Activated T-helper 17 cell treated with anti-CD3 and anti-CD28 coated beads, Interleukin-2, amount 50 U/mL, for 72 hours (primary cell): ENCODE results near the gene CCS. TPM values are rescaled to one million over a fixed set of nuclear protein-coding genes. Genes with fewer than 3 reads are reported as not detected.
"Not testable (repeated sequence)": the region's sequence is repeated elsewhere in the genome, so short reads cannot be mapped to it uniquely, and the experiment has no call there.

ENCODE experiments used
- ATAC-seq: fragments of 150-1000 bp; cut with Tn5 transposase; replicated peaks from 2 replicates; pipeline ENCODE4 v1.10.0; 2021; ENCODE audit warnings: mild to moderate bottlenecking, moderate library complexity
- H3K27ac Mint-ChIP-seq: one replicate; pipeline ENCODE4 v1.8.0; 2022; ENCODE audit warnings: mixed read lengths
- H3K27me3 Mint-ChIP-seq: one replicate; pipeline ENCODE4 v1.8.0; 2022; ENCODE audit warnings: mixed read lengths
- H3K36me3 Mint-ChIP-seq: one replicate; pipeline ENCODE4 v1.8.0; 2022; ENCODE audit warnings: low read depth, mild to moderate bottlenecking, mixed read lengths
- H3K4me1 Mint-ChIP-seq: one replicate; pipeline ENCODE4 v1.8.0; 2022; ENCODE audit warnings: mixed read lengths
- H3K4me3 Mint-ChIP-seq: one replicate; pipeline ENCODE4 v1.8.0; 2022; ENCODE audit warnings: mild to moderate bottlenecking, mixed read lengths
- H3K9me3 Mint-ChIP-seq: one replicate; pipeline ENCODE4 v1.8.0; 2022; ENCODE audit warnings: mixed read lengths
- total RNA-seq, 2 donors: library from RNA; stranded (reverse); gene quantifications; one replicate each; pipeline ENCODE4 v1.2.3, GENCODE V29; 2022

CCS gene
- total RNA-seq, 2 donors from 2014 or later: 27.5 to 35.1 TPM

GRCh38 chr11:66639066-66639813, 46.3 kb downstream of the CCS start:
- Mint-ChIP-seq H3K27ac (peak overlapping the region; percentile 97), H3K27me3 (no peaks in the 10 kb centered on the region), H3K36me3 (peaks cover 81% of the 10 kb centered on the region), H3K9me3 (no peaks in the 10 kb centered on the region), H3K4me1 (peaks cover 56% of the 10 kb centered on the region), H3K4me3 (peak overlapping the region; percentile 93)
- no peak for ATAC-seq

- H3K9me3 Mint-ChIP-seq: not testable (repeated sequence)
Measured at GRCh38 chr11:66639814-66640340, 46.9 kb downstream of the CCS start.

GRCh38 chr11:66641834-66642233, 48.8 kb downstream of the CCS start:
- Mint-ChIP-seq H3K9me3 (no peaks in the 10 kb centered on the region), H3K36me3 (peaks cover 92% of the 10 kb centered on the region), H3K27me3 (no peaks in the 10 kb centered on the region), H3K4me3 (peak overlapping the region; percentile 93), H3K4me1 (peaks cover 70% of the 10 kb centered on the region), H3K27ac (peak overlapping the region; percentile 78)
- ATAC-seq: no peak

More at GRCh38 chr11:66639814-66640340, 46.9 kb downstream of the CCS start:
- not testable (repeated sequence) for H3K27me3 Mint-ChIP-seq, ATAC-seq
- Mint-ChIP-seq H3K4me1 (peaks cover 53% of the 10 kb centered on the region), H3K4me3 (peak overlapping the region; percentile 93), H3K27ac (peak overlapping the region; percentile 97), H3K36me3 (peaks cover 81% of the 10 kb centered on the region)

GRCh38 chr11:66643745-66644437, 50.9 kb downstream of the CCS start:
- H3K36me3 Mint-ChIP-seq: peaks cover 100% of the 10 kb centered on the region
- no peaks in the 10 kb centered on the region for H3K9me3 Mint-ChIP-seq
- H3K27me3 Mint-ChIP-seq: no peaks in the 10 kb centered on the region
- H3K4me3 Mint-ChIP-seq: peak overlapping the region; percentile 93
- no peak for ATAC-seq
- H3K4me1 Mint-ChIP-seq: peaks cover 70% of the 10 kb centered on the region
- peak overlapping the region; percentile 60 for H3K27ac Mint-ChIP-seq

- Mint-ChIP-seq H3K27ac (peak overlapping the region; percentile 81), H3K9me3 (no peaks in the 10 kb centered on the region), H3K4me1 (peaks cover 50% of the 10 kb centered on the region), H3K27me3 (no peaks in the 10 kb centered on the region), H3K4me3 (no peak overlapping the region), H3K36me3 (peaks cover 100% of the 10 kb centered on the region)
- ATAC-seq: no peak
Measured at GRCh38 chr11:66646828-66647227, 53.8 kb downstream of the CCS start.

- peaks cover 97% of the 10 kb centered on the region for H3K36me3 Mint-ChIP-seq
- H3K27ac Mint-ChIP-seq: no peak overlapping the region
- H3K9me3 Mint-ChIP-seq: no peaks in the 10 kb centered on the region
- H3K4me3 Mint-ChIP-seq: no peak overlapping the region
- no peak for ATAC-seq
- no peaks in the 10 kb centered on the region for H3K27me3 Mint-ChIP-seq
- H3K4me1 Mint-ChIP-seq: peaks cover 37% of the 10 kb centered on the region
Measured at GRCh38 chr11:66649903-66650302, 56.9 kb downstream of the CCS start.

GRCh38 chr11:66651016-66651415, 58.0 kb downstream of the CCS start:
- H3K4me1 Mint-ChIP-seq: peaks cover 28% of the 10 kb centered on the region
- H3K27me3 Mint-ChIP-seq: no peaks in the 10 kb centered on the region
- no peak overlapping the region for H3K4me3 Mint-ChIP-seq
- ATAC-seq: peak; percentile 61
- no peaks in the 10 kb centered on the region for H3K9me3 Mint-ChIP-seq
- no peak overlapping the region for H3K27ac Mint-ChIP-seq
- H3K36me3 Mint-ChIP-seq: peaks cover 96% of the 10 kb centered on the region

- H3K4me3 Mint-ChIP-seq: no peak overlapping the region
- peak overlapping the region; percentile 16 for H3K27ac Mint-ChIP-seq
- ATAC-seq: peak; percentile 2
- no peaks in the 10 kb centered on the region for H3K27me3 Mint-ChIP-seq
- H3K36me3 Mint-ChIP-seq: peaks cover 95% of the 10 kb centered on the region
- H3K4me1 Mint-ChIP-seq: peaks cover 12% of the 10 kb centered on the region
- H3K9me3 Mint-ChIP-seq: no peaks in the 10 kb centered on the region
Measured at GRCh38 chr11:66652651-66653050, 59.7 kb downstream of the CCS start.

- Mint-ChIP-seq H3K9me3 (no peaks in the 10 kb centered on the region), H3K4me3 (no peak overlapping the region), H3K27me3 (no peaks in the 10 kb centered on the region), H3K27ac (peak overlapping the region; percentile 16), H3K36me3 (peaks cover 95% of the 10 kb centered on the region), H3K4me1 (peaks cover 10% of the 10 kb centered on the region)
- peak; percentile 74 for ATAC-seq
Measured at GRCh38 chr11:66653123-66653522, 60.1 kb downstream of the CCS start.

Other genes starting within 250 kb of the CCS start
- gene BRMS1, start 248.1 kb upstream of the CCS start, total RNA-seq: 10 to 100 TPM; 21.6 to 41.7 TPM
- gene B4GAT1, start 245.6 kb upstream of the CCS start, total RNA-seq: 10 to 100 TPM in 1 of 2 donors, 1 to 10 TPM in 1; 7.7 to 12.9 TPM
- gene SLC29A2, start 221.4 kb upstream of the CCS start, total RNA-seq: 1 to 10 TPM; 7.6 to 9.1 TPM
- gene NPAS4, start 172.2 kb upstream of the CCS start, total RNA-seq: under 1 TPM; 0.21 to 0.28 TPM
- 100 to 1,000 TPM in 1 of 2 donors, 10 to 100 TPM in 1; 56.1 to 131 TPM for gene MRPL11, start 154.3 kb upstream of the CCS start, total RNA-seq
- 10 to 100 TPM in 1 of 2 donors, 1 to 10 TPM in 1; 8.1 to 17.5 TPM for gene PELI3, start 126.3 kb upstream of the CCS start, total RNA-seq
- 100 to 1,000 TPM in 1 of 2 donors, 10 to 100 TPM in 1; 67.9 to 117 TPM for gene DPP3, start 112.8 kb upstream of the CCS start, total RNA-seq
- 10 to 100 TPM; 16.4 to 17.2 TPM for gene BBS1, start 82.5 kb upstream of the CCS start, total RNA-seq
- gene ZDHHC24, start 47.1 kb upstream of the CCS start, total RNA-seq: 10 to 100 TPM in 1 of 2 donors, 1 to 10 TPM in 1; 8.7 to 12.6 TPM
- gene ACTN3, start 46.3 kb upstream of the CCS start, total RNA-seq: 1 to 10 TPM in 1 of 2 donors, under 1 TPM in 1; 0.58 to 3.0 TPM
- 10 to 100 TPM in 1 of 2 donors, 1 to 10 TPM in 1; 4.1 to 12.9 TPM for gene CTSF, start 24.6 kb upstream of the CCS start, total RNA-seq
- gene CCDC87, start 122 bp upstream of the CCS start, total RNA-seq: under 1 TPM; 0.11 to 0.15 TPM
- gene RBM14, start 23.4 kb downstream of the CCS start, total RNA-seq: 100 to 1,000 TPM; 127 to 156 TPM
- 10 to 100 TPM; 92.4 to 94.0 TPM for gene RBM4, start 45.5 kb downstream of the CCS start, total RNA-seq
- gene RBM4B, start 84.7 kb downstream of the CCS start, total RNA-seq: 10 to 100 TPM; 23.6 to 31.4 TPM
- under 1 TPM; 0.37 to 0.45 TPM for gene SPTBN2, start 136.0 kb downstream of the CCS start, total RNA-seq